A673 (cell line): ENCODE measurements around the gene PTGS2.

ENCODE experiments used
- CTCF ChIP-seq: fragments of 300-800, 200-600 bp; sonication (generic); conservative IDR thresholded peaks from 2 replicates; pipeline ENCODE4 v1.5.1; 2017; ENCODE audit warnings: low read depth, mild to moderate bottlenecking, antibody characterized with exemption, low read length, moderate library complexity, mixed read lengths
- EZH2 ChIP-seq: fragments of 200-600 bp; sonication (generic); IDR thresholded peaks from 2 replicates; pipeline ENCODE4 v1.6.1; 2017; ENCODE audit warnings: borderline replicate concordance, low read depth, mild to moderate bottlenecking, mixed read lengths, antibody characterized with exemption, low read length; ENCODE audit not compliant: poor library complexity, severe bottlenecking

- TF ChIP-seq CTCF (no peak), EZH2 (no peak)
These were observed 43.4 kb downstream of the PTGS2 start for GRCh38 chr1:186636786-186637185.
